IMR-90 (cell line): ENCODE measurements around the gene IQCB1. TPM values are rescaled to one million over a fixed set of nuclear protein-coding genes. Genes with fewer than 3 reads are reported as not detected.

Source experiments
- ATAC-seq: fragments of 200-7000 bp; cut with Tn5 transposase; 2 replicates; pipeline ENCODE4 v1.9.1; 2020; ENCODE audit warnings: low read depth, mild to moderate bottlenecking, moderate library complexity
- BruUV-seq: library from RNA; stranded (reverse); fragments of 400-500 nt; replicated peaks from 2 replicates; lab custom pipeline; 2021; lab: Mats Ljungman, UMichigan
- CTCF ChIA-PET: fragments of 300-600 bp; formaldehyde crosslinking; extraction: SDS; loops from one replicate; lab custom pipeline; 2021; ENCODE audit warnings: antibody characterized with exemption; lab: Yijun Ruan, JAX
- POLR2A ChIA-PET: fragments of 300-600 bp; sonication (Branson Sonifier 250); formaldehyde crosslinking; loops from one replicate; lab custom pipeline; 2022; ENCODE audit warnings: antibody characterized with exemption; ENCODE audit not compliant: unreplicated experiment; lab: Charles Lee
- DNase-seq: peaks from one replicate; pipeline ENCODE4 v3.0.0; 2013
- H2AFZ ChIP-seq: replicated peaks from 2 replicates; pipeline ENCODE3; 2013; ENCODE audit warnings: low read length, mild to moderate bottlenecking; ENCODE audit not compliant: poor library complexity
- H2AK5ac ChIP-seq: 2 replicates; pipeline ENCODE4 v1.6.1; 2013; ENCODE audit warnings: low read depth, low read length, inconsistent platforms
- H2AK9ac ChIP-seq: replicated peaks from 2 replicates; pipeline ENCODE3; 2013; ENCODE audit warnings: mild to moderate bottlenecking, low read depth, low read length, moderate library complexity; ENCODE audit not compliant: poor library complexity
- H2BK120ac ChIP-seq: 2 replicates; pipeline ENCODE4 v1.6.1; 2013; ENCODE audit warnings: low read depth, low read length, inconsistent platforms
- H2BK15ac ChIP-seq: 3 replicates; pipeline ENCODE4 v1.6.1; 2013; ENCODE audit warnings: low read depth, low read length, inconsistent platforms
- H2BK20ac ChIP-seq: 2 replicates; pipeline ENCODE4 v1.6.1; 2013; ENCODE audit warnings: low read depth, mild to moderate bottlenecking, inconsistent platforms, low read length, moderate library complexity
- H2BK5ac ChIP-seq: 2 replicates; pipeline ENCODE4 v1.6.1; 2013; ENCODE audit warnings: mild to moderate bottlenecking, low read depth, low read length, inconsistent platforms; ENCODE audit not compliant: poor library complexity, severe bottlenecking
- H3K14ac ChIP-seq: replicated peaks from 2 replicates; pipeline ENCODE4 v1.6.1; 2013; ENCODE audit warnings: low read depth, low read length, inconsistent platforms
- H3K18ac ChIP-seq: 2 replicates; pipeline ENCODE4 v1.6.1; 2013; ENCODE audit warnings: low read depth, low read length, control low read depth
- H3K23ac ChIP-seq: 2 replicates; pipeline ENCODE4 v1.6.1; 2013; ENCODE audit warnings: low read depth, low read length, inconsistent platforms
- H3K27ac ChIP-seq: 2 replicates; pipeline ENCODE4 v1.5.1; 2013; ENCODE audit warnings: mild to moderate bottlenecking, control low read depth, low read length; ENCODE audit not compliant: insufficient read depth
- H3K27me3 ChIP-seq: 2 replicates; pipeline ENCODE4 v1.6.1; 2013; ENCODE audit warnings: low read length; ENCODE audit not compliant: control insufficient read depth, insufficient read depth
- H3K36me3 ChIP-seq: 2 replicates; pipeline ENCODE4 v1.6.1; 2013; ENCODE audit warnings: low read length, mixed read lengths; ENCODE audit not compliant: control insufficient read depth, insufficient read depth
- H3K4ac ChIP-seq: 2 replicates; pipeline ENCODE4 v1.6.1; 2013; ENCODE audit warnings: low read depth, low read length, inconsistent platforms
- H3K4me1 ChIP-seq: 2 replicates; pipeline ENCODE4 v1.6.1; 2013; ENCODE audit warnings: low read length, mixed read lengths; ENCODE audit not compliant: control insufficient read depth, insufficient read depth
- H3K4me2 ChIP-seq: 2 replicates; pipeline ENCODE4 v1.6.1; 2013; ENCODE audit warnings: low read depth, mild to moderate bottlenecking, control low read depth, low read length, moderate library complexity
- H3K4me3 ChIP-seq: 2 replicates; pipeline ENCODE4 v1.5.1; 2013; ENCODE audit warnings: low read depth, mild to moderate bottlenecking, control low read depth, low read length, moderate library complexity; ENCODE audit not compliant: insufficient read depth
- H3K56ac ChIP-seq: 2 replicates; pipeline ENCODE4 v1.6.1; 2013; ENCODE audit warnings: low read length, inconsistent platforms; ENCODE audit not compliant: insufficient read depth; ENCODE audit errors: extremely low read depth
- H3K79me1 ChIP-seq, 2 experiments: 2 replicates each; pipeline ENCODE4 v1.6.1; 2013; ENCODE audit warnings: low read length in 2 of 2, inconsistent platforms in 1 of 2, low read depth in 1 of 2
- H3K9ac ChIP-seq: 2 replicates; pipeline ENCODE4 v1.6.1; 2013; ENCODE audit warnings: low read depth, low read length, control low read depth
- H3K9me1 ChIP-seq: 2 replicates; pipeline ENCODE4 v1.6.1; 2013; ENCODE audit warnings: low read length, inconsistent platforms; ENCODE audit not compliant: insufficient read depth
- H3K9me3 ChIP-seq: 2 replicates; pipeline ENCODE4 v1.6.1; 2013; ENCODE audit warnings: low read length; ENCODE audit not compliant: control insufficient read depth, insufficient read depth
- H4K20me1 ChIP-seq: 2 replicates; pipeline ENCODE4 v1.6.1; 2013; ENCODE audit warnings: low read length, inconsistent platforms; ENCODE audit not compliant: insufficient read depth
- H4K5ac ChIP-seq: 2 replicates; pipeline ENCODE4 v1.6.1; 2013; ENCODE audit warnings: mild to moderate bottlenecking, low read depth, low read length, control low read depth
- H4K8ac ChIP-seq, 2 experiments: 2 replicates each; pipeline ENCODE4 v1.6.1; 2013; ENCODE audit warnings: low read depth in 2 of 2, low read length in 2 of 2, control low read depth in 1 of 2, inconsistent platforms in 1 of 2
- H4K91ac ChIP-seq: 2 replicates; pipeline ENCODE4 v1.6.1; 2013; ENCODE audit warnings: low read depth, low read length, inconsistent platforms; ENCODE audit not compliant: insufficient read depth
- BHLHE40 ChIP-seq: fragments of 150-350 bp; IDR thresholded peaks from 2 replicates; pipeline ENCODE4 v1.6.1; 2016; ENCODE audit warnings: mild to moderate bottlenecking, low read depth, low read length
- RAD21 ChIP-seq: IDR thresholded peaks from 2 replicates; pipeline ENCODE4 v1.6.1; 2012; ENCODE audit warnings: low read length, improper control_type of control experiment
- WGBS, 2 experiments: methylation state at CpG; one replicate each; pipeline versions ENCODE4 v1.1.5 to v1.1.7; 2013; ENCODE audit warnings: missing lambda C conversion rate in 2 of 2; ENCODE audit not compliant: insufficient read length in 1 of 2; ENCODE audit errors: extremely low coverage in 2 of 2; 5-methylcytosine and 5-hydroxymethylcytosine counted together
- dilution Hi-C: fragments of 300-500 bp; cut with HindIII; formaldehyde crosslinking; loops from one replicate; pipeline ENCODE4 v1.14.3; 2018; ENCODE audit warnings: low sequenced_read_pairs; ENCODE audit not compliant: unreplicated experiment
- in situ Hi-C: fragments of 300-500 bp; cut with MboI; formaldehyde crosslinking; loops from 3 replicates; pipeline ENCODE4 v1.14.3; 2019; ENCODE audit warnings: low sequenced_read_pairs, inconsistent platforms, mixed read lengths
- intact Hi-C: fragments of 100-400 bp; cut with micrococcal nuclease; formaldehyde crosslinking; loops from 2 replicates; pipeline ENCODE4 v1.10.0; 2022
- polyA plus RNA-seq, 3 experiments: library from polyadenylated mRNA; depleted of rRNA; stranded (reverse); fragments of >200 nt; gene quantifications; 2 replicates each; pipeline ENCODE4 v1.2.3, GENCODE V29; 2012; ENCODE audit warnings: low replicate concordance in 1 of 3
- total RNA-seq: library from RNA; depleted of rRNA; stranded (reverse); fragments of >200 nt; gene quantifications from 2 replicates; pipeline ENCODE4 v1.2.3, GENCODE V29; 2012
- TF ChIP-seq, protein P1 (sequence below): fragments of 150-350 bp; IDR thresholded peaks from 2 replicates; pipeline ENCODE4 v1.6.1; 2016; ENCODE audit warnings: low read depth, mild to moderate bottlenecking, low read length, moderate library complexity, borderline replicate concordance

Gene IQCB1
- total and polyA plus RNA-seq, 2 of the 4 experiments (the other 2 are of a cell fraction), result 13.5 to 18.3 TPM

DNA sequence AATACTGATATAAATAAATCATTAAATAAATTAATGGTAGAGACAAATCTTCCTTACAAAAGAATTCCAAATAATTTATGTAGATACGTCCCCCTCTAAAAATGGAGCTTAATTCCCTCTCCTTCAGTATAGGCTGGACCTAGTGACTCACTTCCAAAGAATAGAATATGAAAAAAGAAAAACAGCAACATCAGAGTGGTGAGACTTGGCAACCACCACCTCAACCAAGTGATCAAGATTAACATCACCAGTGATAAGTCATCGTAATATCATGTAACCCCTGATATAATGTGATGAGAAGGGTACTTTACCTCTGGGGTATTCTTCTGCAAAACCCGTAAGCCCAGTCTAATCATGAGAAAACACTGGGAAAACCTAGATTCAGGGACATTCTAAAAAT is 98.7 kb downstream of the IQCB1 start:
- no peak overlapping the region for H3K18ac ChIP-seq
- no peak overlapping the region for H2BK5ac ChIP-seq
- TF ChIP-seq RAD21 (no peak), BHLHE40 (no peak)
- TF ChIP-seq, protein P1, sequence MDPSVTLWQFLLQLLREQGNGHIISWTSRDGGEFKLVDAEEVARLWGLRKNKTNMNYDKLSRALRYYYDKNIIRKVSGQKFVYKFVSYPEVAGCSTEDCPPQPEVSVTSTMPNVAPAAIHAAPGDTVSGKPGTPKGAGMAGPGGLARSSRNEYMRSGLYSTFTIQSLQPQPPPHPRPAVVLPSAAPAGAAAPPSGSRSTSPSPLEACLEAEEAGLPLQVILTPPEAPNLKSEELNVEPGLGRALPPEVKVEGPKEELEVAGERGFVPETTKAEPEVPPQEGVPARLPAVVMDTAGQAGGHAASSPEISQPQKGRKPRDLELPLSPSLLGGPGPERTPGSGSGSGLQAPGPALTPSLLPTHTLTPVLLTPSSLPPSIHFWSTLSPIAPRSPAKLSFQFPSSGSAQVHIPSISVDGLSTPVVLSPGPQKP, result no peak
- H3K23ac ChIP-seq, result no peak overlapping the region
- ATAC-seq, result no peak
- H2BK15ac ChIP-seq, result no peak overlapping the region
- no peak overlapping the region for H3K14ac ChIP-seq
- H3K4me3 ChIP-seq, result no peak overlapping the region
- no peak overlapping the region for H3K4ac ChIP-seq
- H3K27me3 ChIP-seq, result no peaks in the 10 kb centered on the region
- WGBS, 2 experiments, result no CpG with 5 or more reads among the region's 3 CpGs
- H3K36me3 ChIP-seq, result peaks cover 2% of the 10 kb centered on the region; the same call in 1 of the 2 replicates
- H4K8ac ChIP-seq, result no peak overlapping the region
- no peaks in the 10 kb centered on the region for H3K9me3 ChIP-seq
- H3K79me1 ChIP-seq, result peaks cover 18 to 36% of the 10 kb centered on the region in 2 experiments
- no peak overlapping the region for H3K4me2 ChIP-seq
- H3K9me1 ChIP-seq, result peaks cover 2% of the 10 kb centered on the region; the same call in 1 of the 2 replicates
- H2AFZ ChIP-seq, result no peak overlapping the region
- intact Hi-C loops (no loop called here), in situ Hi-C loops (no loop called here), dilution Hi-C loops (no loop called here)
- H3K56ac ChIP-seq, result no peak overlapping the region
- no peak overlapping the region for H4K5ac ChIP-seq
- H3K9ac ChIP-seq, result no peak overlapping the region
- H2BK120ac ChIP-seq, result no peak overlapping the region
- H3K27ac ChIP-seq, result no peak overlapping the region
- peak; percentile 39 for DNase-seq
- H2BK20ac ChIP-seq, result no peak overlapping the region
- CTCF ChIA-PET, result no interaction called here
- POLR2A ChIA-PET, result no interaction called here
- H4K20me1 ChIP-seq, result peaks cover 23% of the 10 kb centered on the region; the same call in 1 of the 2 replicates
- H2AK9ac ChIP-seq, result no peak overlapping the region
- no TSS peak for BruUV-seq
- H3K4me1 ChIP-seq, result peaks cover 2% of the 10 kb centered on the region; the same call in 1 of the 2 replicates
- H4K91ac ChIP-seq, result no peak overlapping the region
- H2AK5ac ChIP-seq, result no peak overlapping the region
